BLaER1 treated with 17β-estradiol and CSF1 and Interleukin-3, amounts not matched to agents 10 nM and 100 nM (cell line): ENCODE measurements around the gene AHRR.
"Not testable (repeated sequence)": the region's sequence is repeated elsewhere in the genome, so short reads cannot be mapped to it uniquely, and the experiment has no call there.

Experiments used
- H3K27ac ChIP-seq, 11 experiments: shearing (Covaris generic); formaldehyde crosslinking; 2 replicates each; pipeline ENCODE4 v1.8.1; 2022
- H3K27me3 ChIP-seq, 11 experiments: shearing (Covaris generic); formaldehyde crosslinking; 2 replicates each; pipeline ENCODE4 v1.8.1; 2022
- H3K36me3 ChIP-seq, 11 experiments: shearing (Covaris generic); formaldehyde crosslinking; 2 replicates each; pipeline ENCODE4 v1.8.1; 2022
- H3K4me1 ChIP-seq, 10 experiments: shearing (Covaris generic); formaldehyde crosslinking; 2 replicates each; pipeline ENCODE4 v1.8.1; 2022
- H3K4me2 ChIP-seq, 11 experiments: shearing (Covaris generic); formaldehyde crosslinking; 2 replicates each; pipeline ENCODE4 v1.8.1; 2022
- H3K4me3 ChIP-seq, 10 experiments: shearing (Covaris generic); formaldehyde crosslinking; 2 replicates each; pipeline ENCODE4 v1.8.1; 2022
- H3K9ac ChIP-seq, 11 experiments: shearing (Covaris generic); formaldehyde crosslinking; 2 replicates each; pipeline ENCODE4 v1.8.1; 2022
- H3K9me3 ChIP-seq, 11 experiments: shearing (Covaris generic); formaldehyde crosslinking; replicated peaks in 1 of 11; 2 replicates each; pipeline ENCODE4 v1.8.1; 2022
- H4K20me1 ChIP-seq, 11 experiments: shearing (Covaris generic); formaldehyde crosslinking; 2 replicates each; pipeline ENCODE4 v1.8.1; 2022
- Cebpa-rat ChIP-seq, 11 experiments: shearing (Covaris generic); IDR thresholded peaks; 2 replicates each; pipeline ENCODE4 v1.8.1; 2022

The AHRR gene

GRCh38 chr5:471750-472058 lies 150.2 kb downstream of the AHRR start:
- Histone ChIP-seq H3K9ac (peak overlapping the region; percentile 79 to 96 (median 90); a peak in 20 of 22 replicates), H3K4me2 (peak overlapping the region; percentile 93 to 100 (median 99)), H4K20me1 (peaks cover 27 to 72% (median 50%) of the 10 kb centered on the region in 11 experiments; a peak in 20 of 22 replicates), H3K27me3 (peaks cover 30 to 36% (median 35%) of the 10 kb centered on the region in 11 experiments), H3K9me3 (no peaks in the 10 kb centered on the region), H3K4me1 (peaks cover 28 to 48% (median 41%) of the 10 kb centered on the region in 10 experiments), H3K27ac (peak overlapping the region in 5 of 11 experiments; percentile 87 to 93 (median 92); a peak in 3 of 22 replicates), H3K36me3 (peaks cover 24 to 37% (median 32%) of the 10 kb centered on the region in 11 experiments), H3K4me3 (peak overlapping the region; percentile 69 to 88 (median 80))
- no peak for TF ChIP-seq Cebpa-rat (IDR thresholded peaks at IDR 0.05)

- H3K4me1 ChIP-seq = peaks cover 28 to 53% (median 44%) of the 10 kb centered on the region in 10 experiments
Measured at GRCh38 chr5:472076-472655, 150.7 kb downstream of the AHRR start.

GRCh38 chr5:472656-473550 lies 151.4 kb downstream of the AHRR start:
- Histone ChIP-seq H3K4me3 (peak overlapping the region; percentile 69 to 88 (median 80)), H3K27ac (peak overlapping the region; percentile 63 to 94 (median 90)), H3K9me3 (no peaks in the 10 kb centered on the region), H3K4me2 (peak overlapping the region; percentile 96 to 100 (median 100)), H3K36me3 (peaks cover 18 to 31% (median 28%) of the 10 kb centered on the region in 11 experiments; a peak in 21 of 22 replicates), H3K4me1 (peaks cover 28 to 60% (median 47%) of the 10 kb centered on the region in 10 experiments), H3K27me3 (peaks cover 40 to 48% (median 47%) of the 10 kb centered on the region in 11 experiments), H4K20me1 (peaks cover 27 to 79% (median 62%) of the 10 kb centered on the region in 11 experiments; a peak in 20 of 22 replicates), H3K9ac (peak overlapping the region; percentile 79 to 96 (median 90))
- no peak for TF ChIP-seq Cebpa-rat (IDR thresholded peaks at IDR 0.05)

More at GRCh38 chr5:472076-472655, 150.7 kb downstream of the AHRR start:
- Histone ChIP-seq H3K4me3 (peak overlapping the region; percentile 69 to 88 (median 80)), H3K9me3 (no peaks in the 10 kb centered on the region), H3K27ac (peak overlapping the region; percentile 62 to 94 (median 90)), H3K27me3 (peaks cover 35 to 40% (median 39%) of the 10 kb centered on the region in 11 experiments), H3K9ac (peak overlapping the region; percentile 79 to 96 (median 90)), H3K4me2 (peak overlapping the region; percentile 93 to 100 (median 99)), H4K20me1 (peaks cover 27 to 72% (median 55%) of the 10 kb centered on the region in 11 experiments; a peak in 20 of 22 replicates), H3K36me3 (peaks cover 19 to 33% (median 28%) of the 10 kb centered on the region in 11 experiments)
- TF ChIP-seq Cebpa-rat (IDR thresholded peaks at IDR 0.05) = no peak

GRCh38 chr5:473551-474192 lies 152.2 kb downstream of the AHRR start:
- Histone ChIP-seq H3K9me3 (no peaks in the 10 kb centered on the region), H3K36me3 (peaks cover 15 to 29% (median 24%) of the 10 kb centered on the region in 11 experiments; a peak in 21 of 22 replicates), H4K20me1 (peaks cover 27 to 84% (median 69%) of the 10 kb centered on the region in 11 experiments; a peak in 20 of 22 replicates), H3K4me1 (peaks cover 29 to 68% (median 54%) of the 10 kb centered on the region in 10 experiments), H3K27me3 (peaks cover 40 to 55% (median 54%) of the 10 kb centered on the region in 11 experiments), H3K4me3 (peak overlapping the region; percentile 69 to 88 (median 80)), H3K27ac (peak overlapping the region; percentile 45 to 73 (median 65); a peak in 20 of 22 replicates), H3K9ac (peak overlapping the region; percentile 72 to 96 (median 88)), H3K4me2 (peak overlapping the region; percentile 91 to 100 (median 99))
- no peak for TF ChIP-seq Cebpa-rat (IDR thresholded peaks at IDR 0.05)

GRCh38 chr5:474232-474839 lies 152.8 kb downstream of the AHRR start:
- H3K27ac ChIP-seq, H3K9me3 ChIP-seq: not testable (repeated sequence)
- Histone ChIP-seq H3K27me3 (peaks cover 40 to 62% (median 56%) of the 10 kb centered on the region in 11 experiments), H3K4me1 (peaks cover 30 to 75% (median 61%) of the 10 kb centered on the region in 10 experiments), H3K9ac (peak overlapping the region in 2 of 11 experiments; percentile 78 to 89; a peak in 5 of 22 replicates), H3K36me3 (peaks cover 9 to 22% (median 18%) of the 10 kb centered on the region in 11 experiments; a peak in 21 of 22 replicates), H4K20me1 (peaks cover 23 to 85% (median 74%) of the 10 kb centered on the region in 11 experiments; a peak in 20 of 22 replicates), H3K4me2 (peak overlapping the region; percentile 91 to 100 (median 99)), H3K4me3 (peak overlapping the region; percentile 69 to 88 (median 80); a peak in 19 of 20 replicates)

- Histone ChIP-seq H3K36me3 (peaks cover 3 to 15% (median 12%) of the 10 kb centered on the region in 11 experiments; a peak in 20 of 22 replicates), H3K27me3 (peaks cover 40 to 67% (median 56%) of the 10 kb centered on the region in 11 experiments), H3K4me1 (peaks cover 26 to 81% (median 64%) of the 10 kb centered on the region in 10 experiments), H3K4me2 (peak overlapping the region in 9 of 11 experiments; percentile 18 to 51 (median 31); a peak in 13 of 22 replicates), H3K9ac (no peak overlapping the region), H3K9me3 (no peaks in the 10 kb centered on the region), H4K20me1 (peaks cover 16 to 82% (median 72%) of the 10 kb centered on the region in 11 experiments; a peak in 20 of 22 replicates), H3K27ac (no peak overlapping the region), H3K4me3 (peak overlapping the region in 1 of 10 experiments; percentile 40; a peak in 2 of 20 replicates)
- no peak for TF ChIP-seq Cebpa-rat (IDR thresholded peaks at IDR 0.05)
Measured at GRCh38 chr5:474840-475661, 153.5 kb downstream of the AHRR start.

GRCh38 chr5:475704-476101 lies 154.2 kb downstream of the AHRR start:
- H3K27ac ChIP-seq = no peak overlapping the region
- H3K4me3 ChIP-seq = no peak overlapping the region
- no peak for TF ChIP-seq Cebpa-rat (IDR thresholded peaks at IDR 0.05)
- no peak overlapping the region for H3K9ac ChIP-seq
- H4K20me1 ChIP-seq = peaks cover 14 to 84% (median 69%) of the 10 kb centered on the region in 11 experiments; a peak in 20 of 22 replicates
- peaks cover 40 to 74% (median 56%) of the 10 kb centered on the region in 11 experiments for H3K27me3 ChIP-seq
- 0 out of 22 replicates have a peak overlapping the region, but pooled peaks of 1 of the 11 experiments have one; percentile 31 for H3K4me2 ChIP-seq
- H3K9me3 ChIP-seq = no peaks in the 10 kb centered on the region
- H3K4me1 ChIP-seq = peaks cover 20 to 82% (median 64%) of the 10 kb centered on the region in 10 experiments
- H3K36me3 ChIP-seq = peaks cover 0 to 10% (median 7%) of the 10 kb centered on the region in 11 experiments; a peak in 12 of 22 replicates
